ENCODE data around the gene ABCC1.

DNA sequence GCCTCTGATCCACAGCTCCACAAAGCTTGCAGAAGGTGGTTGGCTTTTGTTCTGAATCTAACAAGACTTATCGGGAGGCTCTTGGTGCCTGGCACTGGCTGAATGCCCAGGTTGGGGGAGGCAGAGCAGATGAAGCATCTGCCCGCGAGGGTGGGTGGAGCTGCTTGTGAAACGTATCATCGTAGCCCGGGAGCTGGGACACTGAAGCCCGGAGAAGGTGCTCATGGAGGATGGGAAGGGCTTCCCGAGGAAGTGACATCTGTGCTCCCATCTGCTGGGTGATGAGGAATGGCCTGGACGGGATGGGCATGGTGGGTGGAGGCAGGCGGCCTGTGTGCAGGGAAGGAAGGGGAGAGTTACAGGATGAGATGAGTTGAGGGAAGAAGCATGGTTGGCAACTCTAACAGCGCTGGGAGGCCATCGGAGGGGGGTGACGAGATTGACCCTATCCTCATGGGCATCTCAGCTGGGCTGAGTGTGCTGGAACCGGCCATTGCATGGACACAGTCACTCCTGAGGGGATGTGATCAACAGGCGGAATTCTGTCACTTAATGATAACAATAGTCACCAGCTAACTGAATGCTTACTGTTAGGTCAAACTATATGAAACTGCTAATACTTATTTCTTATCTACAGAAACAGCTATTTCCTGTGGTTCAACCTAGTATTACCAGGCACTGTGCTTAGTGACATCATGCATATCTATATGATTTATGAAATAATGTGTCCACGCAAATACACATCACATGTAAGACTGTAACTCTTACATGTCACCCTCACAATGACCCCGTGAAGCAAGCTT, 171.2 kb downstream of the ABCC1 start:
- TF ChIP-seq, protein P1, sequence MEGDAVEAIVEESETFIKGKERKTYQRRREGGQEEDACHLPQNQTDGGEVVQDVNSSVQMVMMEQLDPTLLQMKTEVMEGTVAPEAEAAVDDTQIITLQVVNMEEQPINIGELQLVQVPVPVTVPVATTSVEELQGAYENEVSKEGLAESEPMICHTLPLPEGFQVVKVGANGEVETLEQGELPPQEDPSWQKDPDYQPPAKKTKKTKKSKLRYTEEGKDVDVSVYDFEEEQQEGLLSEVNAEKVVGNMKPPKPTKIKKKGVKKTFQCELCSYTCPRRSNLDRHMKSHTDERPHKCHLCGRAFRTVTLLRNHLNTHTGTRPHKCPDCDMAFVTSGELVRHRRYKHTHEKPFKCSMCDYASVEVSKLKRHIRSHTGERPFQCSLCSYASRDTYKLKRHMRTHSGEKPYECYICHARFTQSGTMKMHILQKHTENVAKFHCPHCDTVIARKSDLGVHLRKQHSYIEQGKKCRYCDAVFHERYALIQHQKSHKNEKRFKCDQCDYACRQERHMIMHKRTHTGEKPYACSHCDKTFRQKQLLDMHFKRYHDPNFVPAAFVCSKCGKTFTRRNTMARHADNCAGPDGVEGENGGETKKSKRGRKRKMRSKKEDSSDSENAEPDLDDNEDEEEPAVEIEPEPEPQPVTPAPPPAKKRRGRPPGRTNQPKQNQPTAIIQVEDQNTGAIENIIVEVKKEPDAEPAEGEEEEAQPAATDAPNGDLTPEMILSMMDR (IDR thresholded peaks at IDR 0.05; ENCODE audit: low read depth, low read length): no peak
- TF ChIP-seq POLR2A (IDR thresholded peaks at IDR 0.05; ENCODE audit: extremely low read depth, insufficient read length): no peak
